ENCODE data around the gene MRM2.

MRM2 gene

GRCh38 chr7:2244404-2244995 lies 2.5 kb upstream of the MRM2 start:
- H3K4me3 Mint-ChIP-seq, result no peak overlapping the region
- H3K9me3 Mint-ChIP-seq, result no peaks in the 10 kb centered on the region
- peaks cover 16% of the 10 kb centered on the region for H3K36me3 Mint-ChIP-seq
- H3K27ac Mint-ChIP-seq, result no peak overlapping the region
- H3K4me1 Mint-ChIP-seq, result peaks cover 55% of the 10 kb centered on the region
- no peak for ATAC-seq
- H3K27me3 Mint-ChIP-seq, result no peaks in the 10 kb centered on the region

GRCh38 chr7:2243458-2243857 lies 1.5 kb upstream of the MRM2 start:
- Mint-ChIP-seq H3K36me3 (peaks cover 21% of the 10 kb centered on the region), H3K4me1 (peaks cover 47% of the 10 kb centered on the region), H3K4me3 (no peak overlapping the region), H3K27ac (no peak overlapping the region), H3K9me3 (no peaks in the 10 kb centered on the region), H3K27me3 (no peaks in the 10 kb centered on the region)
- no peak for ATAC-seq

- Mint-ChIP-seq H3K36me3 (peaks cover 26% of the 10 kb centered on the region), H3K4me1 (peaks cover 53% of the 10 kb centered on the region), H3K9me3 (no peaks in the 10 kb centered on the region), H3K27ac (peak overlapping the region; percentile 92), H3K4me3 (peak overlapping the region; percentile 93), H3K27me3 (no peaks in the 10 kb centered on the region)
- peak; percentile 51 for ATAC-seq
Measured at GRCh38 chr7:2242541-2243429, 780 bp upstream of the MRM2 start.

GRCh38 chr7:2239242-2239641 lies 2.8 kb downstream of the MRM2 start:
- Mint-ChIP-seq H3K27me3 (no peaks in the 10 kb centered on the region), H3K36me3 (peaks cover 41% of the 10 kb centered on the region), H3K4me1 (peaks cover 59% of the 10 kb centered on the region), H3K4me3 (no peak overlapping the region), H3K9me3 (peaks cover 2% of the 10 kb centered on the region), H3K27ac (peak overlapping the region; percentile 46)
- ATAC-seq, result no peak

GRCh38 chr7:2237109-2237602 lies 4.8 kb downstream of the MRM2 start:
- Mint-ChIP-seq H3K27me3 (no peaks in the 10 kb centered on the region), H3K36me3 (peaks cover 41% of the 10 kb centered on the region), H3K4me1 (peaks cover 55% of the 10 kb centered on the region), H3K27ac (peak overlapping the region; percentile 97), H3K9me3 (peaks cover 2% of the 10 kb centered on the region), H3K4me3 (peak overlapping the region; percentile 72)
- ATAC-seq, result peak; percentile 95

GRCh38 chr7:2233926-2234325 lies 8.1 kb downstream of the MRM2 start:
- no peak overlapping the region for H3K27ac Mint-ChIP-seq
- H3K4me3 Mint-ChIP-seq, result no peak overlapping the region
- H3K27me3 Mint-ChIP-seq, result no peaks in the 10 kb centered on the region
- peaks cover 2% of the 10 kb centered on the region for H3K9me3 Mint-ChIP-seq
- no peak for ATAC-seq
- peaks cover 46% of the 10 kb centered on the region for H3K36me3 Mint-ChIP-seq
- peaks cover 66% of the 10 kb centered on the region for H3K4me1 Mint-ChIP-seq

GRCh38 chr7:2232766-2233520 lies 9.1 kb downstream of the MRM2 start, which contains the start of gene MAD1L1:
TSS of gene MAD1L1 (minus strand) at chr7:2232945. CDS start at chr7:2230133, 2,812 bp downstream.
- peak; percentile 79 for ATAC-seq
- Mint-ChIP-seq H3K27me3 (no peaks in the 10 kb centered on the region), H3K36me3 (peaks cover 40% of the 10 kb centered on the region)

GRCh38 chr7:2231992-2232765 lies 9.8 kb downstream of the MRM2 start:
- peak overlapping the region; percentile 94 for H3K4me3 Mint-ChIP-seq

More at GRCh38 chr7:2232766-2233520, 9.1 kb downstream of the MRM2 start, which contains the start of gene MAD1L1:
- H3K4me3 Mint-ChIP-seq, result peak within 1 kb of the TSS; percentile 94
- peaks cover 2% of the 10 kb centered on the region for H3K9me3 Mint-ChIP-seq
- peaks cover 60% of the 10 kb centered on the region for H3K4me1 Mint-ChIP-seq
- H3K27ac Mint-ChIP-seq, result peak within 1 kb of the TSS; percentile 93

GRCh38 chr7:2230882-2231281 lies 11.1 kb downstream of the MRM2 start:
- no peak overlapping the region for H3K27ac Mint-ChIP-seq
- no peaks in the 10 kb centered on the region for H3K27me3 Mint-ChIP-seq
- H3K36me3 Mint-ChIP-seq, result peaks cover 44% of the 10 kb centered on the region
- H3K4me3 Mint-ChIP-seq, result no peak overlapping the region
- H3K4me1 Mint-ChIP-seq, result peaks cover 49% of the 10 kb centered on the region
- no peak for ATAC-seq
- no peaks in the 10 kb centered on the region for H3K9me3 Mint-ChIP-seq

More at GRCh38 chr7:2231992-2232765, 9.8 kb downstream of the MRM2 start:
- Mint-ChIP-seq H3K4me1 (peaks cover 57% of the 10 kb centered on the region), H3K36me3 (peaks cover 42% of the 10 kb centered on the region), H3K27me3 (no peaks in the 10 kb centered on the region), H3K27ac (peak overlapping the region; percentile 93), H3K9me3 (peaks cover 1% of the 10 kb centered on the region)
- peak; percentile 66 for ATAC-seq

- Mint-ChIP-seq H3K9me3 (no peaks in the 10 kb centered on the region), H3K36me3 (peaks cover 47% of the 10 kb centered on the region), H3K27ac (no peak overlapping the region), H3K4me1 (peaks cover 46% of the 10 kb centered on the region), H3K4me3 (no peak overlapping the region), H3K27me3 (no peaks in the 10 kb centered on the region)
- ATAC-seq, result no peak
Measured at GRCh38 chr7:2230226-2230625, 11.8 kb downstream of the MRM2 start.

GRCh38 chr7:2229467-2229866 lies 12.5 kb downstream of the MRM2 start:
- no peak for ATAC-seq
- peaks cover 39% of the 10 kb centered on the region for H3K4me1 Mint-ChIP-seq
- H3K4me3 Mint-ChIP-seq, result no peak overlapping the region
- H3K27ac Mint-ChIP-seq, result no peak overlapping the region
- no peaks in the 10 kb centered on the region for H3K9me3 Mint-ChIP-seq
- H3K27me3 Mint-ChIP-seq, result no peaks in the 10 kb centered on the region
- peaks cover 44% of the 10 kb centered on the region for H3K36me3 Mint-ChIP-seq

GRCh38 chr7:2228921-2229320 lies 13.1 kb downstream of the MRM2 start:
- Mint-ChIP-seq H3K27ac (no peak overlapping the region), H3K27me3 (no peaks in the 10 kb centered on the region), H3K36me3 (peaks cover 48% of the 10 kb centered on the region)

GRCh38 chr7:2227699-2228098 lies 14.3 kb downstream of the MRM2 start:
- Mint-ChIP-seq H3K9me3 (no peaks in the 10 kb centered on the region), H3K36me3 (peaks cover 56% of the 10 kb centered on the region), H3K27ac (no peak overlapping the region), H3K4me3 (no peak overlapping the region), H3K27me3 (no peaks in the 10 kb centered on the region), H3K4me1 (peaks cover 30% of the 10 kb centered on the region)
- no peak for ATAC-seq

More at GRCh38 chr7:2228921-2229320, 13.1 kb downstream of the MRM2 start:
- Mint-ChIP-seq H3K4me1 (peaks cover 38% of the 10 kb centered on the region), H3K9me3 (no peaks in the 10 kb centered on the region), H3K4me3 (no peak overlapping the region)
- no peak for ATAC-seq

GRCh38 chr7:2225830-2226229 lies 16.2 kb downstream of the MRM2 start:
- Mint-ChIP-seq H3K9me3 (no peaks in the 10 kb centered on the region), H3K4me3 (no peak overlapping the region), H3K4me1 (peaks cover 22% of the 10 kb centered on the region), H3K27me3 (no peaks in the 10 kb centered on the region), H3K36me3 (peaks cover 70% of the 10 kb centered on the region), H3K27ac (no peak overlapping the region)
- ATAC-seq, result no peak
